Chondrocyte (in vitro differentiated cells): ENCODE data around the gene TALDO1. TPM values are rescaled to one million over a fixed set of nuclear protein-coding genes. Genes with fewer than 3 reads are reported as not detected.
"Not testable (repeated sequence)": the region's sequence is repeated elsewhere in the genome, so short reads cannot be mapped to it uniquely, and the experiment has no call there.

Experiments used
- DNase-seq: peaks from one replicate; pipeline ENCODE4 v3.0.0; 2021; ENCODE audit warnings: mixed read lengths, low spot score
- H3K27ac Mint-ChIP-seq: one replicate; pipeline ENCODE4 v1.8.0; 2021; ENCODE audit warnings: mild to moderate bottlenecking, moderate library complexity, mixed read lengths; ENCODE audit not compliant: unreplicated experiment
- H3K27me3 Mint-ChIP-seq: 2 replicates; pipeline ENCODE4 v1.8.0; 2021; ENCODE audit warnings: low read depth, mixed read lengths
- H3K36me3 Mint-ChIP-seq: 2 replicates; pipeline ENCODE4 v1.8.0; 2021; ENCODE audit warnings: low read depth, mixed read lengths
- H3K4me1 Mint-ChIP-seq: 2 replicates; pipeline ENCODE4 v1.8.0; 2021; ENCODE audit warnings: low read depth, mild to moderate bottlenecking, mixed read lengths
- H3K4me3 Mint-ChIP-seq: one replicate; pipeline ENCODE4 v1.8.0; 2021; ENCODE audit warnings: mild to moderate bottlenecking, moderate library complexity, mixed read lengths; ENCODE audit not compliant: unreplicated experiment
- H3K9me3 Mint-ChIP-seq: 2 replicates; pipeline ENCODE4 v1.8.0; 2021; ENCODE audit warnings: low read depth, mixed read lengths
- total RNA-seq: library from RNA; stranded (reverse); gene quantifications from 3 replicates; pipeline ENCODE4 v1.2.1, GENCODE V29; 2021
- TF ChIP-seq, protein P1 (sequence below): fragments of 200-600 bp; sonication (generic); IDR thresholded peaks from 2 replicates; pipeline ENCODE4 v1.5.0; 2021; ENCODE audit warnings: antibody characterized with exemption, mild to moderate bottlenecking, moderate library complexity

The TALDO1 gene
- total RNA-seq, 1 donor from 2014 or later = 151 TPM

GRCh38 chr11:729492-730074, 17.7 kb upstream of the TALDO1 start:
- no peak overlapping the region for H3K27ac Mint-ChIP-seq
- H3K9me3 Mint-ChIP-seq = no peaks in the 10 kb centered on the region
- DNase-seq = no peak
- peaks cover 8% of the 10 kb centered on the region for H3K4me1 Mint-ChIP-seq
- H3K36me3 Mint-ChIP-seq = no peaks in the 10 kb centered on the region
- TF ChIP-seq, protein P1, sequence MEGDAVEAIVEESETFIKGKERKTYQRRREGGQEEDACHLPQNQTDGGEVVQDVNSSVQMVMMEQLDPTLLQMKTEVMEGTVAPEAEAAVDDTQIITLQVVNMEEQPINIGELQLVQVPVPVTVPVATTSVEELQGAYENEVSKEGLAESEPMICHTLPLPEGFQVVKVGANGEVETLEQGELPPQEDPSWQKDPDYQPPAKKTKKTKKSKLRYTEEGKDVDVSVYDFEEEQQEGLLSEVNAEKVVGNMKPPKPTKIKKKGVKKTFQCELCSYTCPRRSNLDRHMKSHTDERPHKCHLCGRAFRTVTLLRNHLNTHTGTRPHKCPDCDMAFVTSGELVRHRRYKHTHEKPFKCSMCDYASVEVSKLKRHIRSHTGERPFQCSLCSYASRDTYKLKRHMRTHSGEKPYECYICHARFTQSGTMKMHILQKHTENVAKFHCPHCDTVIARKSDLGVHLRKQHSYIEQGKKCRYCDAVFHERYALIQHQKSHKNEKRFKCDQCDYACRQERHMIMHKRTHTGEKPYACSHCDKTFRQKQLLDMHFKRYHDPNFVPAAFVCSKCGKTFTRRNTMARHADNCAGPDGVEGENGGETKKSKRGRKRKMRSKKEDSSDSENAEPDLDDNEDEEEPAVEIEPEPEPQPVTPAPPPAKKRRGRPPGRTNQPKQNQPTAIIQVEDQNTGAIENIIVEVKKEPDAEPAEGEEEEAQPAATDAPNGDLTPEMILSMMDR = no peak
- no peaks in the 10 kb centered on the region for H3K27me3 Mint-ChIP-seq
- no peak overlapping the region for H3K4me3 Mint-ChIP-seq

- no peak overlapping the region for H3K4me3 Mint-ChIP-seq
- H3K9me3 Mint-ChIP-seq = no peaks in the 10 kb centered on the region
- peaks cover 2% of the 10 kb centered on the region for H3K36me3 Mint-ChIP-seq
- H3K27ac Mint-ChIP-seq = no peak overlapping the region
- peaks cover 3% of the 10 kb centered on the region for H3K27me3 Mint-ChIP-seq
- TF ChIP-seq, protein P1 = no peak
- peaks cover 4% of the 10 kb centered on the region for H3K4me1 Mint-ChIP-seq
- no peak for DNase-seq
These were observed 14.2 kb upstream of the TALDO1 start for GRCh38 chr11:733072-733471.

GRCh38 chr11:734541-734940, 12.7 kb upstream of the TALDO1 start:
- not testable (repeated sequence) for H3K36me3 Mint-ChIP-seq, H3K27me3 Mint-ChIP-seq, H3K9me3 Mint-ChIP-seq, DNase-seq, H3K4me3 Mint-ChIP-seq, H3K27ac Mint-ChIP-seq, H3K4me1 Mint-ChIP-seq

GRCh38 chr11:737366-737765, 9.9 kb upstream of the TALDO1 start:
- H3K27ac Mint-ChIP-seq = no peak overlapping the region
- TF ChIP-seq, protein P1 = no peak
- DNase-seq = no peak
- peaks cover 4% of the 10 kb centered on the region for H3K4me1 Mint-ChIP-seq
- no peak overlapping the region for H3K4me3 Mint-ChIP-seq
- peaks cover 2% of the 10 kb centered on the region for H3K36me3 Mint-ChIP-seq
- H3K9me3 Mint-ChIP-seq = no peaks in the 10 kb centered on the region
- peaks cover 3% of the 10 kb centered on the region for H3K27me3 Mint-ChIP-seq

DNA sequence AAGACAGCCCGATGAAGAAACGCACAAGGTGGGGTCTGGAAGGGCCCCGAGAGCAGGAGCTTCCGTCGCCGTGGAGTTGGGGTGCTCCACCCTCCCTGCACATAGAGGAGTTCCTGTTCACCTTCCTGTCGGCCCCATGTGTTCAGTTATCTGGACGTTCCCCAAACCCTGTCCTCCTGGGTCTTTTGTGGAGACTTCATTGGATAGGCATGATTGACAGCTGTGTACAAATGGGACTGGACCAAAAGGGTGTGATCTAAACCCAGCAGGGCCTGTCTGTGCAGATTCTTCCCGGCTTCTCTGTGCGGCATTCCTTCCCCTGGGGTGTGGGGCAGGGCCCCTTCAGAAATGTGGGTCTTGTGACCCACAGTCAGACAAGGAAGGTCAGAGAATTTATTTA, 9.4 kb upstream of the TALDO1 start:
- not testable (repeated sequence) for H3K9me3 Mint-ChIP-seq, H3K27me3 Mint-ChIP-seq, H3K4me1 Mint-ChIP-seq, H3K4me3 Mint-ChIP-seq, DNase-seq, H3K36me3 Mint-ChIP-seq, H3K27ac Mint-ChIP-seq

DNA sequence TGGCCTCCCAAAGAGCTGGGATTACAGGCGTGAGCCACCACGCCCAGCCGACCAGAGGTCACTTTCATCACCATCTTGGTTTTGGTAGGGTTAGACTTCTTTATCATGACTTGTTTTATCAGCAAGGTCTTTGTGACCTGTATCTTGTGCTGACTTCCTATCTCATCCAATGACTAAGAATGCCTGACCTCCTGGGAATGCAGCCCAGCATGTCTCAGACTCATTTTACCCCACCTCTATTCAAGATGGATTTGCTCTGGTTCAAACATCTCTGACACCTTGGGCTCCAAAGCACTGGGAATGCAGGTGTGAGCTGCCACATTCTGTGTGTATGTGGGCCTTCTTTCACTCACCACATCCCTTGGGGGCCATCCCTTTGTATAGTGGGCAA, 5.1 kb upstream of the TALDO1 start:
- Mint-ChIP-seq H3K36me3 (no peaks in the 10 kb centered on the region), H3K9me3 (no peaks in the 10 kb centered on the region), H3K27me3 (no peaks in the 10 kb centered on the region), H3K4me3 (no peak overlapping the region), H3K4me1 (peaks cover 8% of the 10 kb centered on the region), H3K27ac (no peak overlapping the region)
- TF ChIP-seq, protein P1 = no peak
- DNase-seq = no peak
